ENCODE data around the gene LMTK3. TPM values are rescaled to one million over a fixed set of nuclear protein-coding genes. Genes with fewer than 3 reads are reported as not detected.

The LMTK3 gene
- total RNA-seq, 1 experiment from 2014 or later, result 15.9 TPM

- TF ChIP-seq PRDM15 (CRISPR knock-in tag; IDR thresholded peaks at IDR 0.05), result no peak
- TF ChIP-seq SOX15 (CRISPR knock-in tag; IDR thresholded peaks at IDR 0.05), result no peak
- no peak for TF ChIP-seq MYBL2 (CRISPR knock-in tag; IDR thresholded peaks at IDR 0.05)
- no peak for TF ChIP-seq NR1H2 (CRISPR knock-in tag; IDR thresholded peaks at IDR 0.05)
- no peak for TF ChIP-seq ZBTB21 (CRISPR knock-in tag; IDR thresholded peaks at IDR 0.05; ENCODE audit: borderline replicate concordance)
- no peak for TF ChIP-seq E2F1 (CRISPR knock-in tag; IDR thresholded peaks at IDR 0.05)
These were observed 23.7 kb downstream of the LMTK3 start (continued) for GRCh38 chr19:48487948-48488347.

GRCh38 chr19:48487544-48487943 lies 24.1 kb downstream of the LMTK3 start:
- ATAC-seq (no peak), DNase-seq (ENCODE audit: low spot score) (no peak)
- ChIA-PET CTCF (interaction anchor here (0.7 to 2.5 kb wide), 9 partner anchors 15 to 335 kb away, joined by 3 to 11 read pairs (median 4); partner anchors contain the start of gene KDELR1), POLR2A (no interaction called here)
- Mint-ChIP-seq H3K4me3 (no peak overlapping the region), H3K36me3 (no peaks in the 10 kb centered on the region), H3K9me3 (no peaks in the 10 kb centered on the region), H3K4me1 (peaks cover 26% of the 10 kb centered on the region), H3K27ac (no peak overlapping the region), H3K27me3 (ENCODE audit: low read depth) (peaks cover 27% of the 10 kb centered on the region)
- no peak for TF ChIP-seq TP53 (CRISPR knock-in tag; IDR thresholded peaks at IDR 0.05)
- TF ChIP-seq GTF2I (CRISPR knock-in tag; conservative IDR thresholded peaks at IDR 0.05), result no peak
- TF ChIP-seq ZBTB43 (CRISPR knock-in tag; IDR thresholded peaks at IDR 0.05), result no peak
- no peak for TF ChIP-seq AR (CRISPR knock-in tag; IDR thresholded peaks at IDR 0.05)
- TF ChIP-seq ZMAT4 (CRISPR knock-in tag; IDR thresholded peaks at IDR 0.05), result no peak
- no peak for TF ChIP-seq CREB1 (CRISPR knock-in tag; IDR thresholded peaks at IDR 0.05)
- no peak for TF ChIP-seq NR2C2 (CRISPR knock-in tag; IDR thresholded peaks at IDR 0.05)
- TF ChIP-seq ARID4B (CRISPR knock-in tag; IDR thresholded peaks at IDR 0.05; ENCODE audit: borderline replicate concordance), result no peak
- TF ChIP-seq MYBL2 (CRISPR knock-in tag; IDR thresholded peaks at IDR 0.05), result no peak
- no peak for TF ChIP-seq GABPB1 (CRISPR knock-in tag; IDR thresholded peaks at IDR 0.05)
- no peak for TF ChIP-seq JUN (CRISPR knock-in tag; IDR thresholded peaks at IDR 0.05)
- no peak for TF ChIP-seq EMX1 (CRISPR knock-in tag; IDR thresholded peaks at IDR 0.05)
- no peak for TF ChIP-seq NFE2L1 (CRISPR knock-in tag; IDR thresholded peaks at IDR 0.05)
- no peak for TF ChIP-seq ZNF425 (CRISPR knock-in tag; conservative IDR thresholded peaks at IDR 0.05)
- no peak for TF ChIP-seq ZNF232 (CRISPR knock-in tag; IDR thresholded peaks at IDR 0.05)
- no peak for TF ChIP-seq ZNF263 (CRISPR knock-in tag; IDR thresholded peaks at IDR 0.05; ENCODE audit: low read depth)

Measured in WTC11 (cell line).